GM23338 (cell line): ENCODE measurements around the gene KAZN. TPM values are rescaled to one million over a fixed set of nuclear protein-coding genes. Genes with fewer than 3 reads are reported as not detected.

Experiments used
- ATAC-seq: fragments of 200-7000 bp; cut with Tn5 transposase; 3 replicates; pipeline ENCODE4 v1.9.1; 2020
- DNase-seq: peaks from one replicate; pipeline ENCODE4 v3.0.0-alpha.2; 2015; ENCODE audit warnings: low spot score
- H2AFZ ChIP-seq: fragments of 200-600 bp; sonication (generic); 2 replicates; pipeline ENCODE4 v1.8.0; 2016; ENCODE audit warnings: antibody characterized with exemption, mild to moderate bottlenecking, moderate library complexity
- H3F3A ChIP-seq: fragments of 200-600 bp; sonication (generic); replicated peaks from 2 replicates; pipeline ENCODE4 v1.8.0; 2017; ENCODE audit warnings: antibody characterized with exemption, mixed run types, low read depth
- H3K27ac ChIP-seq: fragments of 200-600 bp; sonication (generic); 2 replicates; pipeline ENCODE4 v1.6.1; 2016; ENCODE audit warnings: low read depth
- H3K27me3 ChIP-seq: fragments of 200-600 bp; sonication (generic); 2 replicates; pipeline ENCODE4 v1.8.0; 2016; ENCODE audit warnings: mild to moderate bottlenecking, mixed run types, moderate library complexity; ENCODE audit not compliant: insufficient read depth
- H3K36me3 ChIP-seq: fragments of 200-600 bp; sonication (generic); 2 replicates; pipeline ENCODE4 v1.8.0; 2016; ENCODE audit warnings: mild to moderate bottlenecking; ENCODE audit not compliant: insufficient read depth
- H3K4me1 ChIP-seq: fragments of 200-600 bp; sonication (generic); 2 replicates; pipeline ENCODE4 v1.8.0; 2016; ENCODE audit warnings: mild to moderate bottlenecking, moderate library complexity; ENCODE audit not compliant: insufficient read depth
- H3K4me2 ChIP-seq: fragments of 200-600 bp; sonication (generic); 2 replicates; pipeline ENCODE4 v1.7.1; 2017; ENCODE audit warnings: mixed run types
- H3K4me3 ChIP-seq: fragments of 200-600 bp; sonication (generic); 2 replicates; pipeline ENCODE4 v1.6.1; 2016; ENCODE audit warnings: mixed run types
- H3K79me2 ChIP-seq: fragments of 200-600 bp; sonication (generic); replicated peaks from 2 replicates; pipeline ENCODE4 v1.8.0; 2017; ENCODE audit warnings: mild to moderate bottlenecking; ENCODE audit not compliant: insufficient read depth
- H3K9me2 ChIP-seq: fragments of 200-600 bp; sonication (generic); 2 replicates; pipeline ENCODE4 v1.8.0; 2017; ENCODE audit not compliant: insufficient read depth
- H4K20me1 ChIP-seq: fragments of 200-600 bp; sonication (generic); replicated peaks from 2 replicates; pipeline ENCODE4 v1.8.0; 2017; ENCODE audit warnings: mild to moderate bottlenecking; ENCODE audit not compliant: insufficient read depth
- H3K27ac Mint-ChIP-seq: 2 replicates; pipeline ENCODE4 v1.8.0; 2020; ENCODE audit warnings: inconsistent platforms, mild to moderate bottlenecking, moderate library complexity, mixed read lengths
- H3K27me3 Mint-ChIP-seq: 3 replicates; pipeline ENCODE4 v1.8.0; 2022; ENCODE audit warnings: low read depth, mild to moderate bottlenecking, moderate library complexity, mixed read lengths, inconsistent platforms; ENCODE audit not compliant: insufficient read depth, poor library complexity
- H3K36me3 Mint-ChIP-seq: 3 replicates; pipeline ENCODE4 v1.8.0; 2021; ENCODE audit warnings: low read depth, mild to moderate bottlenecking, inconsistent platforms, moderate library complexity, mixed read lengths
- H3K4me1 Mint-ChIP-seq: 3 replicates; pipeline ENCODE4 v1.8.0; 2020; ENCODE audit warnings: mild to moderate bottlenecking, inconsistent platforms, mixed read lengths
- H3K4me3 Mint-ChIP-seq: 3 replicates; pipeline ENCODE4 v1.8.0; 2021; ENCODE audit warnings: moderate library complexity, mild to moderate bottlenecking, inconsistent platforms, mixed read lengths
- H3K9me3 Mint-ChIP-seq: 3 replicates; pipeline ENCODE4 v1.8.0; 2020; ENCODE audit warnings: moderate library complexity, mild to moderate bottlenecking, inconsistent platforms, mixed read lengths
- CREB1 ChIP-seq: fragments of 250-450 bp; sonication (Bioruptor Pico); IDR thresholded peaks from 2 replicates; pipeline ENCODE4 v1.5.0; 2020; ENCODE audit warnings: low read depth, mild to moderate bottlenecking, moderate library complexity
- EZH2 ChIP-seq: fragments of 200-600 bp; sonication (generic); IDR thresholded peaks from one replicate; pipeline ENCODE4 v1.8.0; 2017; ENCODE audit warnings: antibody characterized with exemption, mild to moderate bottlenecking, low read depth; ENCODE audit not compliant: unreplicated experiment
- EZH2phosphoT487 ChIP-seq: fragments of 200-600 bp; sonication (generic); IDR thresholded peaks from one replicate; pipeline ENCODE4 v1.8.1; 2018; ENCODE audit warnings: antibody characterized with exemption; ENCODE audit not compliant: unreplicated experiment
- POLR2AphosphoS5 ChIP-seq: IDR thresholded peaks from 2 replicates; pipeline ENCODE4 v1.6.1; 2016; ENCODE audit warnings: antibody characterized with exemption, low read depth
- STAT1 ChIP-seq: IDR thresholded peaks from one replicate; pipeline ENCODE4 v1.6.1; 2016; ENCODE audit warnings: antibody characterized with exemption; ENCODE audit not compliant: unreplicated experiment
- ZNF331 ChIP-seq: fragments of 250-450 bp; sonication (Bioruptor Pico); IDR thresholded peaks from 2 replicates; pipeline ENCODE4 v1.5.0; 2020; ENCODE audit warnings: low read depth, mild to moderate bottlenecking, moderate library complexity
- polyA plus RNA-seq: library from polyadenylated mRNA; unstranded; fragments of >200 nt; fragmentation: Nextera tagmentation; extraction: Ambion mirVana; gene quantifications from 2 replicates; pipeline ENCODE4 v1.2.1, GENCODE V29; 2016
- total RNA-seq: library from RNA; depleted of rRNA; stranded (reverse); fragments of >200 nt; shearing (Covaris generic); gene quantifications from 2 replicates; pipeline ENCODE4 v1.2.3, GENCODE V29; 2014
- TF ChIP-seq, protein P1 (sequence below): fragments of 250-450 bp; sonication (Bioruptor Pico); IDR thresholded peaks from 2 replicates; pipeline ENCODE4 v1.5.0; 2020; ENCODE audit warnings: mild to moderate bottlenecking, moderate library complexity
- TF ChIP-seq, protein P2 (sequence below): IDR thresholded peaks from one replicate; pipeline ENCODE4 v1.6.1; 2018; ENCODE audit warnings: antibody characterized with exemption; ENCODE audit not compliant: unreplicated experiment
- TF ChIP-seq, protein P3 (sequence below): IDR thresholded peaks from 2 replicates; pipeline ENCODE4 v1.6.1; 2016; ENCODE audit warnings: antibody characterized with exemption

The KAZN gene
- total and polyA plus RNA-seq, 2 experiments from 2014 or later: 9.9 to 15.0 TPM

DNA sequence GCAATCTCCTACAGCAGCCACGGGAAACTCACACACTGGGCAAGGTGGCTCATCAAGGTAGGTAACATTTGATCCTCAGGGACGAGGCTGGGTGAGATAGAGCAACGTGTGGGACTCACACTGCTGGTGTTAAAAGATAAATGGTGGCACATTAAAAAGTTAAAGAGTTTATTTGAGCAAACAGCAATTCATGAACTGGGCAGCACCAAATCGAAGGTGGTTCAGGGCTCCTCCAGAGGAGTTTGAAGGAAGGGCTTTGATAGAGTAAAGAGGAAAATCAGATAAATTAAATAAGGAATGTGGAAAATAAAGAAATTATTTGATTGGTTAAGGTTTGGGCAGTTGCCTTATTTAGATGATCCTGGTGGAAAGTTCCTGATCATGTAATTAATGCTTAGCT lies 531.5 kb downstream of the KAZN start (continued):
- TF ChIP-seq, protein P1, sequence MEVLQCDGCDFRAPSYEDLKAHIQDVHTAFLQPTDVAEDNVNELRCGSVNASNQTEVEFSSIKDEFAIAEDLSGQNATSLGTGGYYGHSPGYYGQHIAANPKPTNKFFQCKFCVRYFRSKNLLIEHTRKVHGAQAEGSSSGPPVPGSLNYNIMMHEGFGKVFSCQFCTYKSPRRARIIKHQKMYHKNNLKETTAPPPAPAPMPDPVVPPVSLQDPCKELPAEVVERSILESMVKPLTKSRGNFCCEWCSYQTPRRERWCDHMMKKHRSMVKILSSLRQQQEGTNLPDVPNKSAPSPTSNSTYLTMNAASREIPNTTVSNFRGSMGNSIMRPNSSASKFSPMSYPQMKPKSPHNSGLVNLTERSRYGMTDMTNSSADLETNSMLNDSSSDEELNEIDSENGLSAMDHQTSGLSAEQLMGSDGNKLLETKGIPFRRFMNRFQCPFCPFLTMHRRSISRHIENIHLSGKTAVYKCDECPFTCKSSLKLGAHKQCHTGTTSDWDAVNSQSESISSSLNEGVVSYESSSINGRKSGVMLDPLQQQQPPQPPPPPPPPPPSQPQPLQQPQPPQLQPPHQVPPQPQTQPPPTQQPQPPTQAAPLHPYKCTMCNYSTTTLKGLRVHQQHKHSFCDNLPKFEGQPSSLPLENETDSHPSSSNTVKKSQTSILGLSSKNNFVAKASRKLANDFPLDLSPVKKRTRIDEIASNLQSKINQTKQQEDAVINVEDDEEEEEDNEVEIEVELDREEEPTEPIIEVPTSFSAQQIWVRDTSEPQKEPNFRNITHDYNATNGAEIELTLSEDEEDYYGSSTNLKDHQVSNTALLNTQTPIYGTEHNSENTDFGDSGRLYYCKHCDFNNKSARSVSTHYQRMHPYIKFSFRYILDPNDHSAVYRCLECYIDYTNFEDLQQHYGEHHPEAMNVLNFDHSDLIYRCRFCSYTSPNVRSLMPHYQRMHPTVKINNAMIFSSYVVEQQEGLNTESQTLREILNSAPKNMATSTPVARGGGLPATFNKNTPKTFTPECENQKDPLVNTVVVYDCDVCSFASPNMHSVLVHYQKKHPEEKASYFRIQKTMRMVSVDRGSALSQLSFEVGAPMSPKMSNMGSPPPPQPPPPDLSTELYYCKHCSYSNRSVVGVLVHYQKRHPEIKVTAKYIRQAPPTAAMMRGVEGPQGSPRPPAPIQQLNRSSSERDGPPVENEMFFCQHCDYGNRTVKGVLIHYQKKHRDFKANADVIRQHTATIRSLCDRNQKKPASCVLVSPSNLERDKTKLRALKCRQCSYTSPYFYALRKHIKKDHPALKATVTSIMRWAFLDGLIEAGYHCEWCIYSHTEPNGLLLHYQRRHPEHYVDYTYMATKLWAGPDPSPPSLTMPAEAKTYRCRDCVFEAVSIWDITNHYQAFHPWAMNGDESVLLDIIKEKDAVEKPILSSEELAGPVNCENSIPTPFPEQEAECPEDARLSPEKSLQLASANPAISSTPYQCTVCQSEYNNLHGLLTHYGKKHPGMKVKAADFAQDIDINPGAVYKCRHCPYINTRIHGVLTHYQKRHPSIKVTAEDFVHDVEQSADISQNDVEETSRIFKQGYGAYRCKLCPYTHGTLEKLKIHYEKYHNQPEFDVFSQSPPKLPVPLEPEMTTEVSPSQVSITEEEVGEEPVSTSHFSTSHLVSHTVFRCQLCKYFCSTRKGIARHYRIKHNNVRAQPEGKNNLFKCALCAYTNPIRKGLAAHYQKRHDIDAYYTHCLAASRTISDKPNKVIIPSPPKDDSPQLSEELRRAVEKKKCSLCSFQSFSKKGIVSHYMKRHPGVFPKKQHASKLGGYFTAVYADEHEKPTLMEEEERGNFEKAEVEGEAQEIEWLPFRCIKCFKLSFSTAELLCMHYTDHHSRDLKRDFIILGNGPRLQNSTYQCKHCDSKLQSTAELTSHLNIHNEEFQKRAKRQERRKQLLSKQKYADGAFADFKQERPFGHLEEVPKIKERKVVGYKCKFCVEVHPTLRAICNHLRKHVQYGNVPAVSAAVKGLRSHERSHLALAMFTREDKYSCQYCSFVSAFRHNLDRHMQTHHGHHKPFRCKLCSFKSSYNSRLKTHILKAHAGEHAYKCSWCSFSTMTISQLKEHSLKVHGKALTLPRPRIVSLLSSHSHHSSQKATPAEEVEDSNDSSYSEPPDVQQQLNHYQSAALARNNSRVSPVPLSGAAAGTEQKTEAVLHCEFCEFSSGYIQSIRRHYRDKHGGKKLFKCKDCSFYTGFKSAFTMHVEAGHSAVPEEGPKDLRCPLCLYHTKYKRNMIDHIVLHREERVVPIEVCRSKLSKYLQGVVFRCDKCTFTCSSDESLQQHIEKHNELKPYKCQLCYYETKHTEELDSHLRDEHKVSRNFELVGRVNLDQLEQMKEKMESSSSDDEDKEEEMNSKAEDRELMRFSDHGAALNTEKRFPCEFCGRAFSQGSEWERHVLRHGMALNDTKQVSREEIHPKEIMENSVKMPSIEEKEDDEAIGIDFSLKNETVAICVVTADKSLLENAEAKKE (CRISPR knock-in tag): no peak

DNA sequence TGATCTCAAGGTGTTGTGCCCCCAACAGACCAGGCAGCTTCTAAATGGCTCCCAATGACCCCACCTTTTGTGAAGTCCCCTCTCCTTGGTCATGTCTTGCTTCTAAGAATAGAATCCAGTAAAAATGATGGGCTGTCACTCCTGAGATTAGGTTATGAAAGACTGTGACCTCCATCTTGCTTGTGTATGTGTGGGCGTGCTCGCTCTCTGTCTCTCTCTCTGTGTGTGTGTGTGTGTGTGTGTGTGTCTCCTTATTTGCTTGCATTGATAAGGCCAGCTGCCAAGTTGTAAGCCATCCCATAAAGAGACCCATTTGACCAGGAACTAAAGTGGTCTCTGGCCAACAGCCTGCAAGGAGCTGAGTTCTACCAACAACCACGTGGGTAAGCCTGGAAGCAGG lies 532.1 kb downstream of the KAZN start:
- Histone ChIP-seq H3K27ac (no peak overlapping the region), H3K9me2 (no peaks in the 10 kb centered on the region), H3K27me3 (no peaks in the 10 kb centered on the region), H3K36me3 (no peaks in the 10 kb centered on the region), H3K4me2 (no peak overlapping the region), H2AFZ (no peak overlapping the region), H3K4me1 (peaks cover 8% of the 10 kb centered on the region), H3F3A (no peaks in the 10 kb centered on the region), H3K4me3 (no peak overlapping the region), H3K79me2 (no peaks in the 10 kb centered on the region), H4K20me1 (no peaks in the 10 kb centered on the region)
- DNase-seq (no peak), ATAC-seq (no peak)
- Mint-ChIP-seq H3K4me1 (peaks cover 6% of the 10 kb centered on the region), H3K4me3 (no peak overlapping the region), H3K9me3 (peaks cover 24% of the 10 kb centered on the region), H3K27me3 (peaks cover 8% of the 10 kb centered on the region), H3K36me3 (peaks cover 9% of the 10 kb centered on the region; the same call in 1 of the 3 replicates), H3K27ac (no peak overlapping the region)
- no peak for TF ChIP-seq CREB1
- no peak for TF ChIP-seq EZH2phosphoT487
- TF ChIP-seq EZH2: no peak
- TF ChIP-seq, protein P2, sequence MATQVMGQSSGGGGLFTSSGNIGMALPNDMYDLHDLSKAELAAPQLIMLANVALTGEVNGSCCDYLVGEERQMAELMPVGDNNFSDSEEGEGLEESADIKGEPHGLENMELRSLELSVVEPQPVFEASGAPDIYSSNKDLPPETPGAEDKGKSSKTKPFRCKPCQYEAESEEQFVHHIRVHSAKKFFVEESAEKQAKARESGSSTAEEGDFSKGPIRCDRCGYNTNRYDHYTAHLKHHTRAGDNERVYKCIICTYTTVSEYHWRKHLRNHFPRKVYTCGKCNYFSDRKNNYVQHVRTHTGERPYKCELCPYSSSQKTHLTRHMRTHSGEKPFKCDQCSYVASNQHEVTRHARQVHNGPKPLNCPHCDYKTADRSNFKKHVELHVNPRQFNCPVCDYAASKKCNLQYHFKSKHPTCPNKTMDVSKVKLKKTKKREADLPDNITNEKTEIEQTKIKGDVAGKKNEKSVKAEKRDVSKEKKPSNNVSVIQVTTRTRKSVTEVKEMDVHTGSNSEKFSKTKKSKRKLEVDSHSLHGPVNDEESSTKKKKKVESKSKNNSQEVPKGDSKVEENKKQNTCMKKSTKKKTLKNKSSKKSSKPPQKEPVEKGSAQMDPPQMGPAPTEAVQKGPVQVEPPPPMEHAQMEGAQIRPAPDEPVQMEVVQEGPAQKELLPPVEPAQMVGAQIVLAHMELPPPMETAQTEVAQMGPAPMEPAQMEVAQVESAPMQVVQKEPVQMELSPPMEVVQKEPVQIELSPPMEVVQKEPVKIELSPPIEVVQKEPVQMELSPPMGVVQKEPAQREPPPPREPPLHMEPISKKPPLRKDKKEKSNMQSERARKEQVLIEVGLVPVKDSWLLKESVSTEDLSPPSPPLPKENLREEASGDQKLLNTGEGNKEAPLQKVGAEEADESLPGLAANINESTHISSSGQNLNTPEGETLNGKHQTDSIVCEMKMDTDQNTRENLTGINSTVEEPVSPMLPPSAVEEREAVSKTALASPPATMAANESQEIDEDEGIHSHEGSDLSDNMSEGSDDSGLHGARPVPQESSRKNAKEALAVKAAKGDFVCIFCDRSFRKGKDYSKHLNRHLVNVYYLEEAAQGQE: no peak
- no peak for TF ChIP-seq POLR2AphosphoS5
- TF ChIP-seq ZNF331 (CRISPR knock-in tag): no peak
- TF ChIP-seq STAT1: no peak
- TF ChIP-seq, protein P3, sequence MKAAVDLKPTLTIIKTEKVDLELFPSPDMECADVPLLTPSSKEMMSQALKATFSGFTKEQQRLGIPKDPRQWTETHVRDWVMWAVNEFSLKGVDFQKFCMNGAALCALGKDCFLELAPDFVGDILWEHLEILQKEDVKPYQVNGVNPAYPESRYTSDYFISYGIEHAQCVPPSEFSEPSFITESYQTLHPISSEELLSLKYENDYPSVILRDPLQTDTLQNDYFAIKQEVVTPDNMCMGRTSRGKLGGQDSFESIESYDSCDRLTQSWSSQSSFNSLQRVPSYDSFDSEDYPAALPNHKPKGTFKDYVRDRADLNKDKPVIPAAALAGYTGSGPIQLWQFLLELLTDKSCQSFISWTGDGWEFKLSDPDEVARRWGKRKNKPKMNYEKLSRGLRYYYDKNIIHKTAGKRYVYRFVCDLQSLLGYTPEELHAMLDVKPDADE: no peak
